HG03571 (cell line): ENCODE results near the gene PRKAG2.

ENCODE experiments used
- ATAC-seq: cut with Tn5 transposase; IDR thresholded peaks from one replicate; pipeline ENCODE4 v1.9.1; 2021; ENCODE audit not compliant: unreplicated experiment

PRKAG2 gene

DNA sequence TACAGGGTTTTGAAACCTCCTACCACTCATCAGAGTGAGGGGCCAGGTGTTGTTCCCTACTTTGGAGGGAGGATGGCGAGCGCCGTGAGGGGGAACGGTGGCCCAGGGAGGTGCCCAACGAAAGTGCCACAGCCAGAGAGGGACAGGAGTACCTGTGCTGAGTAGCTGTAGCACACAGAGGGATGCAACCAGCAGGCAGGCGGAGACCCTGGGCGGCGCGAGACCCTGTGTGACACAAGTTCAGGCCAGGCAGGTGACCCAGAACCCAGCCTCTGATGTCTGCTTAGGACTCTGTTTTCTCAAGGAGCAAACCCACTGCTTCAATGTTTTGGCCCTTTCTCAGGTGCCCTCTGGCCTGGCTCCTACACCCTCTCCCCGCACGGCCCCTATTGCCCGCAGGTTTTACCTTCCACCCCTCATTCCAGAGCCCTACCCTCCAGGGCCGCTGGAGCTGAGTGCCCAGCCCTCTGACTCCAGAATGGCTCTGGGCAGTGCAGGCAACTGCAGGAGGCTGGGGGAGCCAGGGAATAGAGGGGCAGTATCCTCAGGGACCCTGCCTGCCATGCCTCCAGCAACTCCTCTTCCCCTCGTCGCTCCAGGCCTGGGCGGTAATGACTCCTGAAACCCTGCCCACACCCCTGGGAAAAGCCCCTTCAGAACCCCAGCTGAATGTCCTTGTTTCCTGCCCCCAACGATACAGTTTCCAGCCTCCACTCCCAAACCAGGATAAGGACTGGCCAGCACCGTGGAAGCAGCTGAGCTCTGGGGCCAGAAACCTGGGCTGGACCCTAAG is 193.1 kb downstream of the PRKAG2 start:
- ATAC-seq, result no peak

DNA sequence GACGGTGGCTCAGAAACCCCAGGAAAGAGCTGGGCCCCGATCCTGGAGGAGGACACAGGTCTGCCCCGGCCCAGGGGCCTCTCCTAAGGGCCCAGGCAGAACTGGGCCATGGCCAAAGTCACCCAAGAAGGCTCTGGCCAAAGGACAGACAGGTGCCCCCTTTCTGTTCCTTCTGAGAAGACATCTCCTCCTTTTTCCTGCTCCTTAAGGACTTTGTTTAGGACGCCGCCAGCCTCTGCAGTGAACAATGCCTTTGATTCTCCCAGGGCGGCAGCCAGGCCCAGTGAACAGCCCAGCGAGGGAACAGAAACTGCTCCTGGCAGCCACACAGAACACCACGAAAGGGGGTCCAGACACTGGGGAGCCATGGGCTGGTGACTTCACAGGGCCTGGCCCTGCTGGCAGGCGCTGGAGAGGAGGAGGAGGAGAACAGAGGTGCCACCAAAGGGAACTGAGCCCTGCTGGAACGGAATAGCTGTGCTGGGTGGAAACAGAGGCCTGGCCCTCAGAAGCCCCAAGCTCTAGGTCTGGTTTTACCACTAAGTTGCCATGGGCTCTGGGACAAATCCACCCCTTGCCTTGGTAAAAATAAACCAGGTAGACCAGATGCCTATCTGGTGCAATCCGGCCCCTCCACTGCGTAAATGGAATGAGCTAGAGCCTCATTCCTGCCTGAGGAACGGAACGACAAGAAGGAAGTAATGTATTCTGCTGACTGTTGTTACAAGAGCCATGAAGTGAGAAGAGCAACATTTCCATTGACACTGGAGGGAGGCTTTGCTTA is 193.9 kb downstream of the PRKAG2 start:
- ATAC-seq, result no peak

DNA sequence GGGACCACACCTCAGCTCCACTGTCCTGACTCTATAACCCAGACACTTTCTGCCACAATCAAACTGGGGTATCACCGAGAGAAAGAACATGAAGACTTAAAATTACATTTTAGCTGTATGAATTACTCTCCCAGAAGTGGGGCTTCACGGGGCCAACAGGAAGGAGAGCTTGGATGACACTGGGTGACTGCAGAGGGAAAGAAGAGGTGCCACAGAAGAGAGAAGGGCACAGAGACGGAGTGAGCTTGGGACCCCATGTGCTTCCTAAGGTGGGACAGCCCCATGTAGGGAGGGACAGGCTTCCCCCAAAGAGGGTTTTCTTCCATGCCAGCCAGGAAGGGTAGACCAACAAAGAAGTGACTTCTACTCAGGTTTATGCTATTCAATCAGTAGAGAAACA is 195.2 kb downstream of the PRKAG2 start:
- no peak for ATAC-seq

DNA sequence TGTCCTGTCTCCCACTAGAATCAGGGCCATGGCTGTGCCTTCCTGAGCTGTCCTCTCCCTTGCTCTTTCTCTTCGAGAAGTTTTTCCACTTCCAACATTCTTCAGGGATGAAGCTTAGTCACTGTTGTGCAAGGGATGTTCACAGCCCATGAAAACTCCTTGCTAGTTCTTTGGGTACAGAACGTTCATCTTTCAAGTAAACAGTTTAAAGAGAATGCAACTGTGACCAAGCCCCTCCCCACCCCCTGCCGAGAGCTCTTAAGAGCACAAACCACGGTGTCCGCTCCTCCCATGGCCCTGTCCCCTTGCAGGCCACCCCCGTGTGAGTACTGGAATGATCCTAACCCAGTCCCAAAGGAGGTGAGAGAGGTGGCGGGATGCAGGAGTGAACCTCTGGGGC is 196.1 kb downstream of the PRKAG2 start:
- ATAC-seq, result no peak

DNA sequence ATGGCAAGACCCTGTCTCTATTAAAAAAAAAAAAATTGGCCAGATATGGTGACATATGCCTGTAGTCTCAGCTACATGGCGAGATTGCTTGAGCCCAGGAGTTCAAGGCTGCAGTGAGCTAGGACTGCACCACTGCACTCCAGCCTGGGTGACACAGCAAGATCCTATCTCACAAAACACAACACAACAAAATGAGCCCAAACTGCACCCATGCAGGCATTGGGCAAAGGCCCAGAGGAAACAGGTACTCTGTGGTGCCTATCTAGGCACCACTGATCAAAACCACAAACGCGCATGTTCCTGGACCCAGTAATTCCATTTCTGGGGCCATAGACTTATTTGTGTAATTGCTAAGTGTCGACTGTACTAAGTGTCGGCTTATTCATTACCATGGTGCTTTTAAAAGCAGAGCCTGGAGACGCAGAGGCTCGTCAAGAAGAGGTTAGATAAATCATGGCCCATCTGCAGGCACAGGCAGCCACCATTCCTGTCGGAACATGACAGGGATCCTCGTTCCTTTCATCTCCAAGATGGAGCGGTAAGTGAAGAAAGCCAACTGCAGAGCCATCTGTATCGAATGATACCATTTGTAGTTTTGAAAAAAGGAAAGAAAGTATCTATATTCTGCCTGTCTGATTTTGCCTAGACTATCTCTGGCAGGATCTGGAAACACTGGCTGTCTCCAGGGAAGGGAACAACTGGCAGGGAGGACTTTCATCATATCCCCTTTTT is 196.9 kb downstream of the PRKAG2 start:
- no peak for ATAC-seq

DNA sequence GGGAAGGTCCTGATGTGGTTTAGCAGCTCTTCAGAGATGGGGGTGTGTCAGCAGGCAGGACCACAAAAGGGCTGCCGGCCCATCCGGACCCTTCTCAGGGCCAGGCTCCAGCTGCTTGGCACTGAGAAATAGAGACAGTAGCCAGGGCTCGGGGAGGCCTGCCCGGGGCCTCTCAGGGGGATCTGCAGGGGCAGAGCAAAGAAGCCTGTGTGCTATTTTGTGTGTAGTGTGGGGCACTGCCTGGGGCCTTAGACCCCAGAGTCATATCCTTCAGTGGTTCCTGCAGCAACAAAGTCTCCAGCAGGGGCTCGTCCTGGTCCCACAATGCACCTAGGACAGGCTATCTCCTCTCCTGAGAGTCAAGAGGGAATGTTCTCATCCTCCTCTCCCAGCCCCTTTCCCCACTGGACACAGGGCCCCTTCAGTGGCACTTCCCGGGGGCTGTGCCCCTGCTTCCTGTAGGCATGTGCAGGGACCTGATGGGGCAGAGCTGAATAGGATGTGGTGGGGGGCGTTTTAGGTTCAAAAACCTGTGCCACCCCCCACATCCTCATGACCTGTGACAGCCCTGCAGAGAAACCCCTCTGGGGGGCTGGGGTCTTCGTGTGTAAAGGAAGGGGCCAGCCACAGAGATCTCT is 197.7 kb downstream of the PRKAG2 start:
- ATAC-seq, result no peak

DNA sequence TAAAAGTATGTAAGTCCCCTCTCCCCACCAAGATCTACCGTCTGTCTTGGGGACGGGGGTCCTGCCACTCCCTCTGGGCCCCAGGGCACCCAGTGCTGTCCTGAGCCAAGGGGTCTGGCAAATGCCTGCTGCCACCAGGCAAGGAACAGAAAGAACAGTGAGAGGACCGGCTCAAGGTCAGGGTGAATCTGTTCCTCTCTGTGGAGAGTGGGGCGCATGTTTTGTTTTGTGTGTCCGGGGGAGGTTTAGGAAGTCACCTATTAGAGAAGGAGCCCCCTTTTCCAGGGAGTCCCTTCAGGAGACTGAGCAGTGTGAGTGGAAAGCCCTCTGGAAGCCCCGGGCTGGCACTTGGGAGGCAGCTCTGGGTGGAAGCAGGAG is 198.7 kb downstream of the PRKAG2 start:
- no peak for ATAC-seq

DNA sequence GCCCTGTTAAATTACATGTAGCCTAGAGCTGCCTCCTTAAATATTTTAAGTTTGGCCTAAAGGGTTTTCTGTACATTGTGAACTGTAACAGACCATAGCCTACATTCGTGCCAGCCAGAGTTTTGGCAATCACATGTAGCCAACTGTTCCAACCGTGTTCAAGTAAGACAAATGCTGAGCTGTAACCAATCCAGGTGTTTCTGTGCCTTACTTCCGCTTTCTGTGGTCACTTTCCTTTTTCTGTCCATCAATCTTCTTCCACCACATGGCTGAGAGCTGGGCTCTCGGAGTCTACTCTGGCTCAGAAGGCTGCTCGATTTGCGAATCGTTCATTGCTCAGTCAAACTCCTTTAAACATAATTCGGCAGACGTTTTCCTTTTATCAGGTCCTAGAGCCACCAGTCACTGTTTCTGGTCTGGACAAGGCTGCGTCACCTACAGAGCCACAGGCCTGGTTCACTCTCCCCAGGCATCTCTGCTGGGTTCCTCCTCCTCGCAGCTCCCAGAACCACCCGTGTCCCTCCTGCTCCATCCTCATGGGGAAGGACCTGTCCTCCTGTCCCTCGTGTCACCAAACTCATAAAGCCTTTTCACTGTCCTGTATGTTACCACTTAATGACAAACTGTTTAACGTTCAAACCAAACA is 199.2 kb downstream of the PRKAG2 start:
- no peak for ATAC-seq

DNA sequence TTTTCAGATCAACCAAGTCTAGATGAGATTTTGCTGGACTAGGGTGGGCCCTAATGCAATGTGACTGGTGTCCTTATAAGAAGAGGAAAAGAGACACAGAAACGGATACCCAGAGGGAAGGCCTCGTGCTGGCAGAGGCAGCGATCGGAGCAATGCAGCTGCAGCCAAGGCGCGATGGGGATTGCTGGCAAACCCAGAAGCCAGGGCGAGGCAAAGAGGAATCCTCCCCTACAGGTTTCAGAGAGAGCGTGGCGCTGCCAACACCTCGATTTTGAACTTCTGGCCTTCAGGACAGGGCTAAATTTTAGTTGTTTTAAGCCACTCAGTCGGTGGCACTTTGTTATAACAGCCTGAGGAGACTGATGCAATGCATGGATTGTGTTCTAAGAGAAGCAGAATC is 200.2 kb downstream of the PRKAG2 start:
- ATAC-seq, result no peak

DNA sequence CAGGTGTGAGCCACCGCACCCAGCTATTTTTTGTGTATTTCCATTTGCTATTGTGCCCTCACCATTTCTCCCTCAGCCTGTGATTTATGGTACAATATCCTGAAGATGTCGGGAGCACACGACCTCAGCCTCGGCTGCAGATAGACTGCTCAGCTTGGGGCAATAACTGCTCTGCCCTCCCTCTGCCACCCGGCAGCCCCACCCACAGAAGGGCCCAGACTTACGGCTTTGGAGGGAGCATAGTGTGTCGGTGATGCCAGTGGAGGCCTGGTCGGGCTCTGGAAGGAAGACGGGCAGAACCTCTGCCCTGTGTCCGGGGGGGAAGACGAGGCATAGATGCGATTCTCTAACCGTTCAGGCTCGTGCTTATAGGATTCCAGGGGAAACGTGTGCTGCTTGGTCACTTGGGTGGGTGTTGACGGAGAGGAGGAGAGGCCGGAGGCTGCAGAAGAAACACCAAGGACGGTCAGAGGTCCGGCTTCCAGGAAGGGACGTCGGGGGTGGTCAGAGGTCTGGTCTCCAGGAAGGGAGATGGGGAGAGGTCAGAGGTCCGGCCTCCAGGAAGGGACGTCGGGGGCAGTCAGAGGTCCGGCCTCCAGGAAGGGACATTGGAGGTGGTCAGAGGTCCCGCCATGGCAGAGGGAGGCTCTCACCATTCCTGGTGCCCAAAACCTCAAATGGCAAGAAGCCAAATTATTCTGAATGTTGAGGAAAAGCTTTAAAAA is 201.6 kb downstream of the PRKAG2 start:
- ATAC-seq, result no peak

DNA sequence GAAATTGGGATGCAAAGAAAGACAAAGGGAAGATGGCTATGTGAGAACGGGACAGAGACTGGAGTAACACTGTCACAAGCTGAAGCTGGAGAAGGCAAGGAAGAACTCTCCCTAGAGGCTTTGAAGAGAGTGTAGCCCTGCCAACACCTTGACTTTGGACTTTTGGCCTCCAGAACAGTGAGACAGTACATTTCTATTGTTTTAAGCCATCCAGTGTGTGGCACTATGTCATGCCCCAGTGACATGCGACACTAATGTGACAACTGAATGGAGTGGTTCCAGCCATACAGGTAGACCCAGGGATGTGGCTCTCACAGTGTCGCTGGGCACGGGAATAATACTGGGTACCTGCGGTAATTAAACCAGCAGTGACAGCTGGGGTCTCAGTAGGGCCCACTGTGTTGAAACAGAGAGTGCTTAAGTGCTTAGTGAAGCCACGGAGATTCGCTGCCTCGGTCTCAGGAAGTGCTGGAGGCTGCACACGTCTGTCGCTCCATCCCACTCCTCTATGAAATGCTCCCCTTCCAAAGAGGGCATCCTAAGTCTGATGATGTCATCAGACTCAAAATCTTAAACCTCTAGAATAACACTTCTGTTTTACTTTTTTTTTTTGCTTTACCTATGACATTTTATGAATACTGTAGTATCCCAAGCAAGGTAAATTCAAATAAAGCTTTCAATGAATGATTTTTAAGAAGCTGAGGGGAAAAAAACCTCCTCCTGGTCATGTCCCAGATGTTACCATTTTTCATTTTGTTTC is 202.6 kb downstream of the PRKAG2 start:
- ATAC-seq, result no peak

DNA sequence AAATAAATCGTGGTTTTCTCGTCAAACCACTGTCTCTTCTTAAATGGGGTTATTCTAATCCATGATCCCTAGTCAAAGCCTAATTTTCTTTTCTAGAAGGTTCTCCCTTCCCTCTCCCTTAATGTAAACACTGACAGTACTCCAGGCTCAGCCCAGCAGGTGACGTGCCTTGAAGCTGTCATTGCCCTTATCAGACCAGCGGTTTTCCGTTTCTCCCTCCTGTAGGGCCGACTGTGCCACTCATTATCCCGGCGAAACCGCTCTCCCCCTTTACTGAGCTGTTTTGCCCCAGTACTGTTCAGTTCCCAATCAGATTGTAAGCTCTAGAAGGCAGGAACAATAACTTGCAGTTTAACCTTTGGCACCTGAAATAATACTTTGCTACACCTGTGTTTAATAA is 203.7 kb downstream of the PRKAG2 start:
- no peak for ATAC-seq

DNA sequence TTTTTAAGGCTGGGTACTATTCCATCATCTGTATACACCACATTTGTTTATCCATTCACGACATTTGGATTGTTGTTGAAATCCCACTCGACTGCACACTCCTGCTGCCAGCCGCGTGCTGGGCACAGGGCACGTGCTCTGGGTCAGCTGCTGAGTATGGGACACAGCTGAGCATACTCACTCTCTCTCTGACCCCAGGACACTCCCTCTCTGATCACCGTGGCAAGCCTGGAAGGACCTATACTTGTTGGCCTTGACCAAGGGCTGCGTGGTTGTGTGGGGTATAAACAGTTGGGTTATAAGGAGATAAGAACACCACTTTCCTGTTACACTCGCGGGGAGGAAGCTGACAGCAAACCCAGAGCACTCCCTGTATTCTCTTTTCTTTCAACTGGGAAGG is 204.2 kb downstream of the PRKAG2 start:
- ATAC-seq, result no peak

DNA sequence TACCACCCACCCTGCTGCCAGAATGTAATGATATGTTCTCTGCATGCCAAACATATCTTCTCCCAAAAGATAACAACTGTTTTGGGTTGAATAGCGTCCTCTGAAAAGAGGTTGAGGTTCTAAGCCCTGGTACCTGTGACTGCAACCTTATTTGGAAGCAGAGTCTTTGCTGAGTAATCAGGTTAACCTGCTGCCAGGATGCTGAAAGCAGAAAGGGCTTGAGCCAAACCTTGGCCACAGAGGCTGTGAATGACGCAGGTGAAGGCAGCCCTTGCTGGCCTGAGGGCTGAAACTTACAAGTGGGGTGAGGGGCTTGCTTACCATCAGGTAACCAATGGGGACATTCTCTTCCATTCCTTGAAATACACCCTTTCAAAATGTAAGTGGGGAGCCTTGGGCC is 205.4 kb downstream of the PRKAG2 start:
- no peak for ATAC-seq

DNA sequence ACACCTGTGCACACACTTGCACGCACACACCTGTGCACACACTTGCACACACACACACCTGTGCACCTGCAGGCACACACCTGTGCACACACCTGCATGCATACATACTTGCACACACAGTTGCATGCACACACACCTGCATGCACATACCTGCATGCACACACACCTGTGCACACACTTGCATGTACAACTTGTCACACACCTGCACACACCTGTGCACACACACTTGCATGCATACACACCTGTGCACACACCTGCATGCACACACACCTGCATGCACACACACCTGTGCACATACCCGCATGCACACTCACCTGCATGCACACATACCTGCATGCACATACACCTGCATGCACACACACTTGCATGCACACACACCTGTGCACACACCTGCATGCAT is 207.2 kb downstream of the PRKAG2 start:
- ATAC-seq, result no peak

DNA sequence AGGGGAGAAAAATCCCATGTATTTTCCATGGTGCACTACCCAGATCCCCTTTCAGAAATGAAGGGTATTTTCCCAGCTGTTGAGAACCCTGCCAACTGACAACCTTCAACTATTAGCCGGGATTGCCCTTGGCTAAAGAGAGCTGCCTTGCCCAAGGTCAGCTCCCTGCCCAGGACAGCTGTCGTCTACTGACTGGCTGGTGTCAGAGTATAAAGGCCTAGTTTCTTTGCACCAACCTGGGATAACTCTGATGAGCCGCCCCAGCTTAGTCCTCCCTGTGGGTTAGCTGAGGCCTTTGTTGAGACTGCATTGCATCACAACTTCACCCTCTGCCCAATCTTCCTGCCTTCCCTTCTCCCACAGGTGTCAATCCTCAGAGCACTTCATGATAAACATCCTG is 210.0 kb downstream of the PRKAG2 start:
- ATAC-seq, result no peak

DNA sequence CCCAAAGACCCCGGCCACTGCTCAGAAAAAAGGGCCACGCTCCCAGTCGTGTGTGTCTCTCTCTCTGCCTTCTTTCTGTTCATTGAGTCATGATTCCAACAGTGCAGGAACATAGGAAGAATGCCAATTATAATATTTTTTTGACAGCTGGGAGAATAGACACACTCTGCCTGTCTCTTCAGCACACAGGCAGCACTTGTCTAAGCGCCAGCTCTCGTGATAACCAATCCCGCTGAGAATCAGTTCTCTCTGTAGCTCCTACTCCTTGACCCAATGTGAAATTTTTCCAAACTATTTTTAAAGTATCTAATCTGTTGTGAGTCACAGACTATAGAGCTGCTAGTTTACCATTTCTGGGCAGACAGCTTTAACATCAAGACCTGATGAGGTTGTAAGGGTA is 211.5 kb downstream of the PRKAG2 start:
- no peak for ATAC-seq

DNA sequence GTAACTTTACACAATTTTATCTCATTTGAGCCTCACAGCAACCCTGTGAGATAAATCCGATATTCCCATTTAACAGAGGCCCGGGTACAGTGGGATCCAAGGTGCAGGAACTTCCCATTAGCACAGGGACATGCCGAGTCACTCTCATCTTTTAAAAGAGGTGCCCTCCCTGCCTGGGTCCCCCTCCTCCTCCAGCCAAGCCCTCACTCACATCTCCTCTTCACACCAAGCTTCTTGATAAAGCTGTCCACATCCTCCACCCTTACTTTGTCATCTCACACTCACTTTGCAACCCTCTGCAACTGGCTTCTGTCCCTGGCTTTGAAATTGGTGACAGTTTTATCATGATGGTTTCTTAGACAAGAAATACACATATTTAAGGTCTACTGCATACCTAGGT is 212.6 kb downstream of the PRKAG2 start:
- no peak for ATAC-seq

DNA sequence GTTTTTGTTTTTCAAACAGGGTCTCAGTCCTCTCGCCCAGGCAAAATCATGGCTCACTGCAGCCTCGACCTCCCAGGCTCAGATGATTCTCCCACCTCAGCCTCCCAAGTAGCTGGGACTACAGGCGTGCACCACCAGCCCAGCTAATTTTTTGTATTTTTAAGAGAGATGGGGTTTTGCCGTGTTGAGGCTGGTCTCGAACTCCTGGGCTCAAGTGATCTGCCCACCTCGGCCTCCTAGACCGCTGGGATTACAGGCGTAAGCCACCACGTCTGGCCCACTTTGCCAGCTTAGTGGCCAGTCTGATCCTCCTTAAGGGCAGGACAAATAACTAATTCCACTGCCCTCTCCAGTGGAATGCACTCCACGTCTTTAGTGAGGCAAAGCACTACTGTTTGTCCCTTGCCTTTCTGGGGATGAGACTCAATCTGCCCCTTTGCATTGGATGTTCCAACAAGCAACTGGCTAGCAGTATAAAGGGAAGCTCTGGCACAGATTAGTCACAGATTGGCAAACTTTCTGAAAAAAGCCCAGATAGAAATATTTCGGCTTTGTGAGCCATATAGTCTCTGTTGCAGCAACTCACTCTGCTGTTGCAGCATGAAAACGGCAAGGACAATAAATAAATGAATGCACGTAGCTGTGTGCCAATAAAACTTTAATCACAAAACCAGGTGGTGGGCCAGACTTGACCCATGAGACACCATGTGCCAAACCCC is 213.4 kb downstream of the PRKAG2 start:
- no peak for ATAC-seq
